ENCODE measurements around the gene ZNF672.

DNA sequence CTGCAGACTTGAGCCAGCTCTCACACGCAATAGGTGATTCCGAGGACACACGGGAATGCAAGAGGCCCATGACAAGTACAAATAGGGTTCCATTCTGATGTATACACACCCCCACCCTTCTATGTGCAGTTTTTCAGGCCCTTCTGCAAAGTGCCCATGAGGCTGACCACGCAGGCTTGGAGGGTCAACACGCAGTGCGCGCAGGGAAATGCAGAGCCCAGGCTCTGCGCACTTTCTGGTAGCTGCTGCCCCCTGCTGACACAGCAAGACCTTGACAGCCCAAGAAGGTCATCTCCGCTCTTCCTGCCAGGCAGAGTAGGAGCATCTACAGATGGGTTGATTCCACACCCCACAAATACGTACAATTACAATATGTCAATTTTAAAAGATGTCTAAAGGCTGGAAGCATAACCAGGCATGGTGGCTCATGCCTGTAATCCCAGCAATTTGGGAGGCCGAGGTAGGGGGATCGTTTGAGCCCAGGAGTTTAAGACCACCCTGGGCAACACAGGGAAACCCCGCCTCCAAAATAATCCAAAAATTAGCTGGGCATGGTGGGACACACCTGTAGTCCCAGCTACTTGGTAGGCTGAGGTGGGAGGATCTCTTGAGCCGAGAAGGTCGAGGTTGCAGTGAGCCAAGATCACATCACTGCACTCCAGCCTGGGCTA lies 30.8 kb upstream of the ZNF672 start:
- TF ChIP-seq GATA2 (IDR thresholded peaks at IDR 0.05; ENCODE audit: low read depth, low read length), result no peak
- no peak for TF ChIP-seq GATA3 (IDR thresholded peaks at IDR 0.05; ENCODE audit: low read depth, low read length)
